GM10248 (cell line): ENCODE measurements around the gene NKX1-2.
A peak's percentile ranks its signal among the peaks of the same experiment; 100 is the strongest.

Source experiments
- CTCF ChIA-PET: fragments of 300-600 bp; sonication (Branson Sonifier 250); formaldehyde crosslinking; extraction: SDS; loops from one replicate; lab custom pipeline; 2021; ENCODE audit warnings: antibody characterized with exemption; lab: Yijun Ruan, JAX
- POLR2A ChIA-PET: fragments of 350-650 bp; sonication (Branson Sonifier 250); formaldehyde crosslinking; extraction: SDS; loops from one replicate; lab custom pipeline; 2020; ENCODE audit warnings: antibody characterized with exemption; lab: Yijun Ruan, JAX
- DNase-seq: peaks from one replicate; pipeline ENCODE4 v3.0.0; 2012; ENCODE audit errors: extremely low spot score
- CTCF ChIP-seq: IDR thresholded peaks from 2 replicates; pipeline ENCODE4 v1.5.1; 2012; ENCODE audit warnings: mild to moderate bottlenecking, low read depth; ENCODE audit errors: extremely low read depth, missing control alignments, control extremely low read depth

Gene NKX1-2

GRCh38 chr10:124420254-124420653, 29.6 kb downstream of the NKX1-2 start:
- DNase-seq, result no peak
- ChIA-PET POLR2A (no interaction called here), CTCF (interaction anchor here (1.0 to 1.8 kb wide), 4 partner anchors 8 to 41 kb away, joined by 3 to 5 read pairs (median 4); partner anchors contain the start of gene LHPP)
- no peak for TF ChIP-seq CTCF

- DNase-seq, result no peak
- CTCF ChIA-PET, result interaction anchor here (1.0 to 1.8 kb wide), 4 partner anchors 9 to 42 kb away, joined by 3 to 5 read pairs (median 4); partner anchors contain the start of gene LHPP
- TF ChIP-seq CTCF, result no peak
- POLR2A ChIA-PET, result interaction anchor here (0.6 kb wide), 1 partner anchor 20 kb away, joined by 8 read pairs; no protein-coding TSS in a partner anchor
Observed at GRCh38 chr10:124419635-124420034, 30.2 kb downstream of the NKX1-2 start.

- peak; percentile 93 for DNase-seq
- POLR2A ChIA-PET, result interaction anchor here (0.5 to 0.7 kb wide), 5 partner anchors 9 to 1083 kb away, joined by 3 to 8 read pairs (median 4); no protein-coding TSS in a partner anchor
- no peak for TF ChIP-seq CTCF
- CTCF ChIA-PET, result interaction anchor here (3.9 kb wide), 1 partner anchor 15 kb away, joined by 21 read pairs; no protein-coding TSS in a partner anchor
Observed at GRCh38 chr10:124418726-124419501, 30.9 kb downstream of the NKX1-2 start, which contains the start of gene OAT. Gene OAT (minus strand): TSS chr10:124418923. CDS start chr10:124412171, 6,752 bp downstream.

- TF ChIP-seq CTCF, result peak; percentile 4
- DNase-seq, result peak; percentile 27
- ChIA-PET POLR2A (interaction anchor here (0.5 kb wide), 1 partner anchor 12 kb away, joined by 4 read pairs; no protein-coding TSS in a partner anchor), CTCF (interaction anchor here (3.9 kb wide), 1 partner anchor 14 kb away, joined by 21 read pairs; no protein-coding TSS in a partner anchor)
Observed at GRCh38 chr10:124417895-124418725, 31.7 kb downstream of the NKX1-2 start.

- CTCF ChIA-PET, result interaction anchor here (0.7 to 3.9 kb wide), 2 partner anchors 12 to 45 kb away, joined by 3 to 21 read pairs; partner anchors contain the start of gene LHPP
- TF ChIP-seq CTCF, result no peak
- POLR2A ChIA-PET, result interaction anchor here (0.6 kb wide), 1 partner anchor 567 kb away, joined by 5 read pairs; no protein-coding TSS in a partner anchor
- DNase-seq, result no peak
Observed at GRCh38 chr10:124416733-124417132, 33.1 kb downstream of the NKX1-2 start.
